Neural progenitor cell (in vitro differentiated cells): Measurements from ENCODE around the gene LRRC63.
A peak's percentile ranks its signal among the peaks of the same experiment; 100 is the strongest.

Experiments
- CTCF ChIP-seq: fragments of 200-600 bp; sonication (generic); IDR thresholded peaks from 2 replicates; pipeline ENCODE4 v1.5.1; 2017; ENCODE audit warnings: antibody characterized with exemption, mild to moderate bottlenecking
- EZH2 ChIP-seq: fragments of 200-600 bp; sonication (generic); IDR thresholded peaks from 2 replicates; pipeline ENCODE4 v1.6.1; 2017; ENCODE audit warnings: antibody characterized with exemption, mild to moderate bottlenecking, moderate library complexity
- EZH2phosphoT487 ChIP-seq: fragments of 200-600 bp; sonication (generic); IDR thresholded peaks from 2 replicates; pipeline ENCODE4 v1.6.1; 2017; ENCODE audit warnings: antibody characterized with exemption

- no peak for TF ChIP-seq EZH2phosphoT487
- peak; percentile 80 for TF ChIP-seq CTCF
- TF ChIP-seq EZH2 = no peak
Observed at GRCh38 chr13:46321494-46322225, 109.9 kb downstream of the LRRC63 start.
